Activated CD8-positive, alpha-beta memory T cell treated with anti-CD3 and anti-CD28 coated beads, Interleukin-2, amount 50 U/mL, for 1 hour (primary cell): ENCODE results near the gene SLC41A1.
A peak's percentile ranks its signal among the peaks of the same experiment; 100 is the strongest.

Experiments used
- DNase-seq: peaks from one replicate; pipeline ENCODE4 v3.0.0-alpha.2; 2020; ENCODE audit errors: extremely low read depth

SLC41A1 gene

DNA sequence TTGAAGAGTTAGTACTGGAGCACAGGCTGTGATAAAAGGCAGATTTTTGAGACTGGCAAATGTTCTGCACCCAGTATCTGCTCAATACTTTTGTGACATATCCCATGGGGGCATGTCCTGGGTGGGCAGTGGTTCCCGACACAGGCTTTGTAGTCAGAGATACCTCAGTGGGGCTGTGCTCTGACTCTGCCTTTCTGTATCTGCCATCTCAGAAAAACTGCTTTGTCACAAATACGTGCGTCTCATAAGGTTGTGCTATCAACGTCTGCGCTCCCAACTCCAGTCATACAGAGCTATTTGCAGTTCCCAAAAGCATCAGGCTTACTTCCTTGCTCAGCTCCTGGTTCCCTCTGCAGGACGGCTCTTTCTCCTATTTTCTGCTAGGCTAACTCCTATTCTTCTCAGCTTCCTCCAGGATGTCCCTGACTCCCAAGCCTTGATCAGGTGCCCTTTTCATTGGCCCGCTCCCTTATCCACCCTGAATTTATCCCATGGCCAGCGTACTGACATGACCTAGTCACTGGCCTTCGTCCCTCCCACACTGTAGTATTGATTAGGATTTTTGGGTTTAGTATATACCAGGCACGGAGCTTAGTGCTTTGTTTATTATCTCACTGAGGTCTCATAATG, 25.6 kb downstream of the SLC41A1 start:
- DNase-seq: no peak

DNA sequence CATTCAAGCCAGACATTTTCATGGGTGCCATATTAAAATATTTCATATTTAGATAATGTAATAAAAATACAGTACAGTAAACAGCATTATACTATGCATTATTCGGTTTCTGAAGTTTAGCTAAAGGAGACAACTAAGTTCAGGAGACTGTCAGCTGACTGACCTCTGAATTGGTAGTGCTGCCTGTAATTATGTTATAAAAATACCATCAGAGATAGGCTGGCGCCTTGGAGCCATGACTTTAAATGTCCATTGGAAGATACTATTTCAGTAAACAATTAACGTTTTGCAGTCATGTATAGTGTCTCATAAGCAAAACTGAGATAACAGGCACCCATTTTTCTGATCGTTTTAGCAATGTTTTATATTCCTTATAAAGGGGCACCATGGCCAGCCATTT, 26.4 kb downstream of the SLC41A1 start:
- DNase-seq: no peak

GRCh38 chr1:205785446-205785845, 27.6 kb downstream of the SLC41A1 start:
- no peak for DNase-seq

GRCh38 chr1:205783904-205784303, 29.1 kb downstream of the SLC41A1 start:
- DNase-seq: no peak

- no peak for DNase-seq
Observed at GRCh38 chr1:205783433-205783795, 29.6 kb downstream of the SLC41A1 start.

- no peak for DNase-seq
Observed at GRCh38 chr1:205782627-205783432, 30.2 kb downstream of the SLC41A1 start.

DNA sequence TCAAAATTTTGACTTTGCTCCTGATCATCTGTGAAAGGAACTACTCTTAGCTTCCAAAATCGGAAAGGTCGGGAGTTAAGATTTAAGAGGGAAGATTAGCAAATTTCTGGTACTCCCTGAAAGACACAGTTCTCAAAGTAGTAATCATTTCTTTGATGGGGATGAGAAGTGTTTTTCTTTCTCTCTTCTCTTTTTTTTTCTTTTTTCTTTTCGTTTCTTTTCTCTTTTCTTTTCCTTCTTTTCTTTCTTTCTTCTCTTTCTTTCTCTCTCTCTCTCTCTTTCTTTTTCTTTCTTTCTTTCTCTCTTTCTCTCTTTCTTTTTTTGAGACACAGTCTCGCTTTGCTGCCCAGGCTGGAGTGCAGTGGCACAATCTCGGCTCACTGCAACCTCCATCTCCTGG, 32.7 kb downstream of the SLC41A1 start:
- no peak for DNase-seq

DNA sequence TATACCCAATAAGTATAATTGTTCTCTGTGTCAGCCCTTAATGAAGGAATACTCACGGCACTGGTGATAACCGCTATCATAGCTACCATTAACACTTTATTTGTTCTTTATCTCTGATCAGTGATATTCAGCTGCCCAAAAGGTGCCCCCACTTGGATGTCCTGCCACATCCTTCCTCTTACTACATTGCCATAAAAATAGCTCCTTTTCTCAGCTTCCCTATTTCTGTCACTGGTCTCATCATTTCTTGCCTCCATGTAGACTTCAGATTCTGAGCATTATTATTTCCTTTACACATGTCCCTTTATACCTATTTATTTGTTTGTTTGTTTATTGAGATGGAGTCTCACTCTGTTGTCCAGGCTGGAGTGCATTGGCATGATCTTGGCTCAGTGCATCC, 35.0 kb downstream of the SLC41A1 start:
- DNase-seq: no peak

GRCh38 chr1:205775717-205776056, 37.3 kb downstream of the SLC41A1 start:
- no peak for DNase-seq

DNA sequence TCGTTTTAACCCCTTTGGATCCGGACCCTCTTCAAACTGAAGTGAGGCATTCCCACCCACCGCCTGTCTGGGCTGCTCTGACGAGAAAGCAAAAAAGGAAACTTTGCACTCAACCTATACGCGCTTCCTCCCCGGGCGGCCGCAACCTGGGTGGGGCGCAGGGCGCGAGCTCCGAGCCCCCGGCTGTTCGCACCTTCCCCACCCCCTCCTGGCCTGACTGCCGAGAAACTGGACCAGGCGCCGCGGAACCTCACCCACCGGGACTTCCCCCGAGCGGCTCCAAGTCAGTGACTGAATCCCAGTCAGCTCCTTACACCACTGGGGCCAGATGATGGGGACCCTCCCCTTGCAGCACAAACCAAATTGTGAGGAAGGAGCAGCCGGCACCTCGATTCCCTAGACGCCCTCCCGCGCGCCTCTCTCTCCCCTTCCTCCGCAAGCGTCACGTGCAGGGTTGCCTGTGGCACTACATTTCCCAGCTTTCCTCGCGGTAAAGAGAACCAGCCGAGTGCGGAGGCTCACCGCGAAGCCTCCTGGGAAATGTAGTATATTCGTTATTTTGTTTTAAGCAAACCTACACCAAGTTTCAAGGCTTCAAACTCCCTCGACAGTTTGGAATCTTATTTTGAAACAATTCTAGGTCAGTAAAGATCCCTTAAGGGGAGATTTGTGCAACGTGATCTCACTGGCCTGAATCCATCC, 37.8 kb downstream of the SLC41A1 start, which contains the start of gene RAB29:
RAB29 (minus strand) TSS at position 468 of the 702 bp plus-strand sequence. CDS start 526 bp downstream, outside the sequence.
- peak; percentile 49 for DNase-seq

DNA sequence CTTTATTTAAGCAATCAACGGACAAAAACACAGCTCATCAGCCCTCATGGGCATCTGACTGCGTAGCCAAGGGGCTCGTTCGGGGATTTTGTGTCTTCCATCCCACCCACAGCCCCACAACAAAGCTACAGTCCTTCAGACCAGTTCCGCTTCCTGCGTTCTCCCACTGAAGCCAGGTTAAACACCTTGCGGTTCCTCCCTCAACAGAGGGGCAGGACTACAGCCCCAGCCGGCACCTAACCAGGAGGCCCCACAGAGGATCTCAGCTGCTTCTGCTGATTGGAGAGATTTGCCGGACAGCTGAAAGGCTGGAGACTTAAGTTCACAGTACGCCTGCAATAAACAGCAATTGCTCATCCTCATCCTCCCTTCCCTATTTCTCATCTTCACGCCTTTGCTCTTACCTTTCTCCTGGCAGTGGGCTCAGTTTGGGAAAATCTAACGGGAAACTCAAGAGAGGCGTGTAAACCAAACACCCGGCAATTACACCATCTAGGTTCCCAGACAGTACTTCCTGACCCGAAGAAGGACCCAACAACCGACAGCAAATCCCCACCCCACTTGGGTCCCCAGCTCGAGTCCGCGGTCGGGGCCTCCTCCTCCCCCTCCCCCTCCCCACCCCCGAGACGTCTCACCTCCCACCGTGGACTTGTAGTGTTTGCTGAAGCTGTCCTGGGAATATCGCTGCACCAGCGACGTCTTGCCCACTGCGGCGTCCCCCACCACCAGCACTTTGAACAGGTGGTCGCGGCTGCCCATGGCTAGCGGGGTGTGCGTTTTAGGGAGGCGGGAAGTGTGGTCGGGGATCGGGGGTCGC, 38.6 kb downstream of the SLC41A1 start:
- peak; percentile 10 for DNase-seq

GRCh38 chr1:205772607-205773032, 40.4 kb downstream of the SLC41A1 start:
- no peak for DNase-seq

GRCh38 chr1:205770618-205771017, 42.4 kb downstream of the SLC41A1 start:
- no peak for DNase-seq

DNA sequence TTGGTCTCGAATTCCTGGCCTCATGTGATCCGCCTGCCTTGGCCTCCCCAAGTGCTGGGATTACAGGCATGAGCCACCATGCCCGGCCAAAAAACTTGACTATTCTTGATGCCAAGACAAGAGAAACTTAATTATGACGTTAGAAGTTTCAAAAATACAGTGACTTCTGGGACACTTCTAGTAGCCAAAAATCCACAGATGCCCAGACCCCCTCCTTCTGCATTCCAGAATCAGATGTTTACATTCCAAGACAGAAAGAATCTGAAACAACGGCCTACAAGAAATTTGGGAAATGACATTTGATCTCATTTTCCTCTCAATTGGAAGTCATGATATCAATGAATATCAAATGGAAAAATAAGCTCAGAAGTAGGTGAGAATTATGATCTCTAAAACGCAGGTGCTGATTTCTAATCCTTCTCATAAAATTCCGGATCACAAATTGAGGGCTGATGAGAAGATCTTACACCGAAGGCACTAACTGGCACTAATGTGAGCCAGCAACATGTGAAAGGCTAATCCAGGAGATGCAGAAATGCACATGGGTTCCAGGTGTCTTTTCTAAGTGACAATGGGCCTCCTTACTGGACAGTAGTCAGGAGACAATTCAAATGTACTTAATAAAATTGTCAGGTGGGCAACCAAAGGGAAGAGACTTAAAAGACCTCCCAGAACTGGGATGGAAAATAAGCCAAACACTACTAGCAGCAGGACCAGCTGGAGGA, 43.2 kb downstream of the SLC41A1 start:
- DNase-seq: no peak

GRCh38 chr1:205767248-205767647, 45.8 kb downstream of the SLC41A1 start:
- DNase-seq: no peak

GRCh38 chr1:205766570-205766969, 46.4 kb downstream of the SLC41A1 start:
- DNase-seq: no peak

DNA sequence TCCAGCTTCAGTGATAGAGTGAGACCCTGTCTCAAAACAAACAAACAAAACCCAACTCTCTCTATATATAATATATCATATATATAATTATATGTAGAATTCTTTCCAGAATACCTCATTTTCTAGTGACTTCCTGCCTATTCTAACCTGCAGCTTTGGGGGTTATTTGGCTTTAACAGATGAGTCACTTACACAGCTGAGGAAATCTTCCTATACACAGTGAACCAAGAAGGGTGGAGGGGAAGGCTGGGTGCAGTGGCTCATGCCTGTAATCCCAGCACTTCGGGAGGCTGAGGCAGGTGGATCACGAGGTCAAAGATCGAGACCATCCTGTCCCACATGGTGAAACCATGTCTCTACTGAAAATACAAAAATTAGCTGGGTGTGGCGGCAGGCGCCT, 47.0 kb downstream of the SLC41A1 start:
- no peak for DNase-seq

DNA sequence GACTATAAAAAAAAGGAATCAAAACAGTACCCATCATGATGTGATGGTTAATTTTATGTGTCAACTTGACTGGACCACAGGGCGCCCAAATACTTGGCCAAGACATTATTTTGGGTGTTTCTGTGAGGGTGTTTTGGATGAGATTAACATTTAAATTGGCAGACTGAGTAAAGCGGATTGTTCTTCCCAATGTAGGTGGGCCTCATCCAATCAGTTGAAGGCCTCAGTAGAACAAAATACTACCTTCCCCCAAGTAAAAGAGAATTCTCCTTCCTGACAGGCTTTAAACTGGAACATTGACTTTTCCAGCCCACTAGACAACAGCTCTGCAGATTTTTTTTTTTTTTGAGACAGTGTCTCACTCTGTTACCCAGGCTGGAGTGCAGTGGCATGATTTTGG, 48.4 kb downstream of the SLC41A1 start:
- no peak for DNase-seq

DNA sequence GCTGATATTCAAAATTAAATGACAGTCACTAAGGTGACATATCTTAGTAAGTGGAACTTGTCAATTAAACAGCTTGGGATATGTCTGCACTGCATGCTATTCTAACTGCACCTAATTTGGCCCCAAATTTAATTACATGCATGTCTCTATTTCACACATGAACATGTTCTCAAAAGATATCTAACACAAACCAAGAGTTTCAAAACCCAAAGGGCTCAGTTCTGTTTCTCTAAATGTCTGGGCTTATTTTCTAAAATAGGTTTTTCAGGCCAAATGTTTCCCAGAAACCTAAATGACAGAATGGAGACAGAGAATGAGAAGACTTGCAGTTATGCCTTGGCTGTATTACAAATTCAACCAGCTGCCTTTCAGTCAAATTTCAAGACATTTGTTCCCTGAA, 49.0 kb downstream of the SLC41A1 start:
- DNase-seq: no peak

DNA sequence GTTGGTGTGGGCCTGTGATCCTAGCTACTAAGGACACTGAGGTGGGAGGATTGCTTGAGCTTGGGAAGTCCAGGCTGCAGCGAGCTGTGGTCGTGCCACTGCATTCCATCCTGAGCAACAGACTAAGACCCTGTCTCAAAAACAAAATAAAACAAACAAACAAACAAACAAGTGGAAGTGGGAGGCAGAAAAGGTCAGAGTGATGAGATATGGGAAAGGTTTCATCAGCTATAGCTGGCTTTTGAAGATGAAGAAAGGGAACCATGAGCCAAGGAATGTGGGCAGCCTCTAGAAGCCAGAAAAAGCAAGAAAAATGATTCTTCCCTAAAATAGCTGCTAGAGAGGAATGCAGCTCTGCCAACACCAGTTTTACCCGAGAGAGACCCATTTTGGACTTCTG, 52.4 kb downstream of the SLC41A1 start:
- no peak for DNase-seq

GRCh38 chr1:205756552-205756951, 56.4 kb downstream of the SLC41A1 start:
- DNase-seq: no peak
